Fibroblast of skin of scalp (primary cell): ENCODE results near the gene PSMD2.

Experiments used
- DNase-seq: peaks from one replicate; pipeline ENCODE4 v3.0.0-alpha.2; 2013

Gene PSMD2

DNA sequence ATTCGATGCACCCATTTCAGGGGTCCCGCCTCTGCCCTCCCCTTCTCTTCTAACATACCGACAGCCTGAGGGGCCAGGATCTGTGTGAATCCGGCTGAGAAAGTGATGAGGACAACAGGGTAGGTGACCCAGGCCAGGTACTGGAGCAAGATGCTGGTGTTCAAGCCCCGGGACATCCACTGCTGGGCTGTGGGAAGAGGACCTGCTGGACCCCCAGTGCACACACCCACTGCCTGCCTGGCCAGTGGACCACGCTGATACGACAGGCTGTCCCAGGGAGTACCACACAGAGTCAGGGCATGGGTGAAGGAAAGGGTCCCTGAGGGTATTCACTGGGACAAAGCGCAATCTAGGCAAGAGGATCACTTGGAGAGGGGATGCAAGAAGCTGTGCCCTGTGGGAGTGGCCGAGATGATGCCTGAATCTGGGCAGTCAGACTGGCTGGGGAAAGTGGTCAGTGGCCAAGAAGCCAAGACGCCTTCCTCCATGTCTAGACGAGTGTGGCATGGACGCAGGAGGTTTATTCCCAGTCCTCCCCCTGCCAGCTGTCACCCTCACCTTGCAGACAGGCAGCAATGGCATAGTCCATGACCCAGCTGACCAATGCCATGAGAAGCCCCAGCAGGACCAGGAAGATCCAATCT lies 59.2 kb downstream of the PSMD2 start:
- no peak for DNase-seq
